C4-2B (cell line): ENCODE data around the gene ANGPTL8.

Source experiments
- ZFX ChIP-seq: fragments of 450-650 bp; IDR thresholded peaks from 2 replicates; pipeline ENCODE4 v1.6.1; 2017
- TF ChIP-seq, protein P1 (sequence below): fragments of 450-650 bp; conservative IDR thresholded peaks from 2 replicates; pipeline ENCODE4 v1.5.1; 2017; ENCODE audit warnings: mild to moderate bottlenecking

DNA sequence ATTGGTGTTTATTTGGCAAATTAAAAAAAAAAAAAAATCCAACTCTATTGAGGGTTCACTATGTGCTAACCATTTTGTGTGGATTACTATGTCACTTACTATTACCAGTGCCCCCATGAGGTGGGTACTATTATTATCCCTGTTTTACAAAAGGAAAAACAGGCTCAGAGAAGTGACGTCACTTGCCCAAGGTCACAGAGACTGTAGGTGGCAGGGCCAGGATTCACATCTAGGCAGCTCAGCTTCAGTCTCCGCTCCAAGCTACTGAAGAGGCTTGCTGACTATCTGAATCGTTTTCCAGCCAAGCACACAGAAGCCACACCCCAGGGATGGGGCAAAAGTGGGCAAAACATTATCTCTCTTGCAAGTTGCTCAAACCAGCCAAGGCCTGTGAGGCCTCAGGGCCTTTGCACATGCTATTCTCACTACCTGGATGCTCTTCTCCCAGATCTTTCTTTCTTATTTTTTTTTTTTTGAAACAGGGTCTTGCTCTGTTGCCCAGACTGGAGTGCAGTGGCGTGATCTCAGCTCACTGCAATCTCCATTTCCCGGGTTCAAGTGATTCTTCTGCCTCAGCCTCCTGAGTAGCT, 4.8 kb upstream of the ANGPTL8 start:
- TF ChIP-seq, protein P1, sequence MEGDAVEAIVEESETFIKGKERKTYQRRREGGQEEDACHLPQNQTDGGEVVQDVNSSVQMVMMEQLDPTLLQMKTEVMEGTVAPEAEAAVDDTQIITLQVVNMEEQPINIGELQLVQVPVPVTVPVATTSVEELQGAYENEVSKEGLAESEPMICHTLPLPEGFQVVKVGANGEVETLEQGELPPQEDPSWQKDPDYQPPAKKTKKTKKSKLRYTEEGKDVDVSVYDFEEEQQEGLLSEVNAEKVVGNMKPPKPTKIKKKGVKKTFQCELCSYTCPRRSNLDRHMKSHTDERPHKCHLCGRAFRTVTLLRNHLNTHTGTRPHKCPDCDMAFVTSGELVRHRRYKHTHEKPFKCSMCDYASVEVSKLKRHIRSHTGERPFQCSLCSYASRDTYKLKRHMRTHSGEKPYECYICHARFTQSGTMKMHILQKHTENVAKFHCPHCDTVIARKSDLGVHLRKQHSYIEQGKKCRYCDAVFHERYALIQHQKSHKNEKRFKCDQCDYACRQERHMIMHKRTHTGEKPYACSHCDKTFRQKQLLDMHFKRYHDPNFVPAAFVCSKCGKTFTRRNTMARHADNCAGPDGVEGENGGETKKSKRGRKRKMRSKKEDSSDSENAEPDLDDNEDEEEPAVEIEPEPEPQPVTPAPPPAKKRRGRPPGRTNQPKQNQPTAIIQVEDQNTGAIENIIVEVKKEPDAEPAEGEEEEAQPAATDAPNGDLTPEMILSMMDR, result no peak
- no peak for TF ChIP-seq ZFX
